HG02870 (cell line): ENCODE measurements around the gene PTPRQ.

Experiments
- ATAC-seq: cut with Tn5 transposase; IDR thresholded peaks from one replicate; pipeline ENCODE4 v1.9.1; 2021; ENCODE audit warnings: mild to moderate bottlenecking, moderate library complexity; ENCODE audit not compliant: unreplicated experiment

PTPRQ gene

DNA sequence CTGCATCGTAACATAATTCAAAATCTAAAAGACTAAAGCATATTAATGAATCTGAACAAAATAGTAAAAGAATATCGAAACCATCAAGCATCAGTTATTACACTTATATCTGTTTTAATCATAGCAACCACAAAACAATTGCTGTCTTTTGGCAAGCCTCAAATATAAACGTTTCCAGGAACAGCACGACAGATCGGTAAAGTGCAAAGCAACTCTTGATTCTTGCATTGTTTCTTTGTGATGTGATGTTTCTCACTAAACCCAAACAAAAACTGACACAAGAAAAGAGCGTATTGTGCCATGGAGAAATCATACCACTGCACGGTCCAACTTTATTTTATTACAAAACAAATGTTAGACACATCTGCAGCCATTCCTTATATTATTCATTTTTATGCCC is 254.2 kb downstream of the PTPRQ start:
- no peak for ATAC-seq

DNA sequence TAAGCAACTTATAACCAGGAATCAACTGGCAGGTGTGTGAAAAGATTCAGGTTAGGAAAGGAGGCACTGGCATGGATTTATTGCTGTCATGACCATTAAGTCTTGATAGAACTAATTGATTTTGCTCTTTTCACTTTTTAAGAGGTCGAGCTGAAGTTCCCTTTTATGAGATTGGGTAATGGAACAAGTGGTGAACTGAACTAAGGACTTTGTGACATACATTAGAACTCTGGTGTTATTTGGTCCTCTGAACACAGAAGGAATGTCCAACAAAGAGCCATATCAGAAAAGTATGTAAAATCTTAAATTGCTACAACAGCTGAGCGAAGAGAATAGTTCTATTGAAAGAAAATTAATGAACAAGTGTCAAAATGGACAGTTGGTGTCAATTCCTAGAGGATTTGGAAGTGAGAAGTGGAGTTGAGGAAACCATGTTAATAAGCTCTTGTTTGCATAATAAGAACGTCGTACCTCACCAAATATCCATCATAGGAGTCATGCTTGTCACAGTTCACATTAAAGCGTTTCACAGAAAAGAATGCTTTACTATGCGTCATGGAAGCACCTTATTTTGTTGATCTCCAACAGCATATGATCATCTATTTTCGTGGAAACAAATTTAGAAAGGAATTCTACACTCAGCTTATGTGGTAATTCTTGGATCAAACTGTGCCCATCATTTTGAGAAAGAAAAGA is 255.0 kb downstream of the PTPRQ start:
- ATAC-seq = no peak

DNA sequence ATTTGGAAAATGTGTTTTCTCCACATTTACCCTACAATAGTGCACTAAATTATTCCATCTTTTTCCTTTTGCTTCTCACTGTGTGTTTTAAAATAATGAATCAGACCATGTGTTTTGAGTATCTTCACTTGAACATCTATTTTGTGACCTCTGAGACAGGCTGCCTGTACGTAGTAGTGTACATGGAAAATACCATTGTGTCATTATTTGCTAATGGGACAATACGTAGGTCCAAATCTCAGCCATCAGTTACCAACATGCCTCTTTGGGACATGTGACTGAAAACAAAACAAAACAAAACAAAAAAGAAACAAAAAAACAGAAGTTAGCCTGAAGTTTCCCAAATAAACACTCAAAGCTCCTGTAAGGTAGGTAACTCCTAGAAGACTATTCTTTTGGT is 256.3 kb downstream of the PTPRQ start:
- no peak for ATAC-seq

DNA sequence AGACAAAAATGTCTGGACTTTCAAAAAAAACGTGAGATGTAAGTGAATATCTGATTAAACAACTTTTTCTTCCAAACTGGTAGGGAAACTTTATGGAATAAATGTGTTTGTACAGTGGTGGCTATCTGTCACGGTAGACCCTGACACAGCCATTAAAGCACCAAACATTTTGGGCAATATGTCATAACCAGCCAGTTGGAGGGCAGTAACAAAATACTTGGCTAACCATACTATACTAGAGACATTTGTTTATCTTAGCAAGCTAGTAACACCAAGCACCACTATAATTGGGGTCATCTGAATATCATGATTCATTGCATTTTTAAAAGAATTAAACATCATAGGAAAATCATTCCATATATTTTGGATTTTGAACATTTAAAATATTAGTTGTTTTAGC is 257.4 kb downstream of the PTPRQ start:
- no peak for ATAC-seq

DNA sequence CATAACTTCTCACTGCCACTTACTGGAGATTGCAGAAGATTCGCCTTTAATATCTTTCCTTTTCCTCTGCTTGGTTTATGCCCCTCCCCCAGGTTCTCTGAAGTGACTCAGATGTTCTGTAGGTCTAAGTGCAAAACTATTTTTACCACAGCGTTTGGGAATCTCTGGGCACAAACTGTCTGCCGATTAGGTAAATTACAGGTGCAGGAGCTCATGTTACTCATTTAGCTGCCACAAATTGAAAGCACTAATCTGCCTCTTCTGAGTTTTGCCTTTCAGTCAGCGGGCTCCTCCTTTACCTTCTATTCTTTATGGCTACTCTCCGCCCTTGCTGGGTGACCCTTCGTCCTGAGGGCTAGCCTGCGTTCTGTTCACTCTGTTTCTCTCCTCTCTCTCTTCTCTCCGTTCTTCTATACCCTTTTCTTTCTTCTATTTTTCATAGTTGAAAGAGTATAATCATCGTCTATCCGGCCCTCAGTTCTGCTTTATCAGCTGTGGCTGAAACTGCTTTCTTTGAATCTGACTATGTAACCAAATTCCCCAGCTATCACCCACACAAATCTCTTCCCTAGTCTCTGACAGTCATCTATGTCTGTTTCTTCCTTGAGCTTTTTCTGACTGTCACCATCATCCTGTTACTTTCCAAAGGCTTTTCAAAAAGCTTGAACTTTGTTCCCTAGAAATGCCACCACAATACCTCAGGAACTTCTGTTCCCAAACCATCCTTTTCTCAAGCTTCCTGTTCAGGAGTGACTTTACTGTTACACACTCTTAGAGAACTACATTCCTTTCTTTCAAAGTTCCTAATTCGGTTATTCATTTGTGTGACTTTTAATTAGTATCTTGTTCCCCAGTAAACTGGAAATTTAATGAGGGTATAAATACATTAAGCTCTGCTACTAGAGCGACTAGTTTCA is 259.1 kb downstream of the PTPRQ start:
- peak; percentile 94 for ATAC-seq

DNA sequence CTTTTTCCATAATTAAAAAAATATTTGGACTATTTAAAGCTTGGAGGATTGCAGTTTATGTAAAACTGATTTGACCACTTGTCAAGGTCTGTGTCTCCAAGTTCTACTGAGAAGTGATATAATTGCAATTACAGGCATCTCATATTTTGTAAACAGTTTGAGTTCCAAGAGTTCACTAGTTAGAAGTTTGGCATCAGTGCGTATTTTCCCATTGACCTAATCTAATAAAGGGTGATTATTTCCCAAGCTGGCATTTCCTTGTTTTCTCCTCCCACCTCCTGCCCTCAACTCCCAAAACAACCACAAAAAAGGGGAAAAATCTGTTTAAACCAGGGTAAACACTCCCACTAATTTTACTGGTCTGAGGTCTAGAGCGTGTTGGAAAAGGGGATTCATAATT is 260.4 kb downstream of the PTPRQ start:
- no peak for ATAC-seq

DNA sequence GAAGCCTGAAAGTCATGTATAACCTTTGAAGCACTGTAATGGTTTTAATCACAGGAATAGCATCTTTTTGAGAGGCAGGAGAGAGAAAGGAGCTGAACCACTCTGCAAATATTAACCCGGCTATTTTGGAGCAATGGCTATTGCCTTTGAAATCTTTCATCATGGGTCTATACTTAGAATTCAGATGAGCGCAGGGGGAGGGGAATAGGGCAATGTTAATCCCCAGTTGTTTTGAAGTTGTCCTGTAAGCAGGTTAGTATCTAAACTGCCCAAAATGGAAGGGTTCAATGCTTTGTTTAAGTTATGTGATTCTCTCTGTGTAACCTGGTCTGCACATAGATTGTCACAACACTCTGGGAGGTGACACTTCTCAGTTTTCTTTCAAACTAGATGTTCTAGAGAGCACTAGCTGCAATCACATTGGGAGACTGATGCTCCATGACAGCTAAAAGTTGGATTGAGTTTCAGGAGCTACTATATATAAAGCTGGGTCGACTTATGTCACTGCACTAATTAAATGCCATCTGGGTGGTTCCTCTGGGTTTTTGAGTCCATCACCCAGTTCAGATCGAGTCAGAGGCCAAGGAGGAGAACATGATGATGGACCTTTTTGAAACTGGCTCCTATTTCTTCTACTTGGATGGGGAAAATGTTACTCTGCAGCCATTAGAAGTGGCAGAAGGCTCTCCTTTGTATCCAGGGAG is 263.2 kb downstream of the PTPRQ start, which contains the start of gene MYF6:
Gene MYF6 (plus strand): TSS at position 509 of the 704 bp plus-strand sequence. CDS start 86 bp downstream, at position 595.
- no peak for ATAC-seq

DNA sequence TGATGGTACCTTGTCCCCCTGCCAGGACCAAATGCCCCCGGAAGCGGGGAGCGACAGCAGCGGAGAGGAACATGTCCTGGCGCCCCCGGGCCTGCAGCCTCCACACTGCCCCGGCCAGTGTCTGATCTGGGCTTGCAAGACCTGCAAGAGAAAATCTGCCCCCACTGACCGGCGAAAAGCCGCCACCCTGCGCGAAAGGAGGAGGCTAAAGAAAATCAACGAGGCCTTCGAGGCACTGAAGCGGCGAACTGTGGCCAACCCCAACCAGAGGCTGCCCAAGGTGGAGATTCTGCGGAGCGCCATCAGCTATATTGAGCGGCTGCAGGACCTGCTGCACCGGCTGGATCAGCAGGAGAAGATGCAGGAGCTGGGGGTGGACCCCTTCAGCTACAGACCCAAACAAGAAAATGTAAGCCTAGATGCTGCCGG is 263.8 kb downstream of the PTPRQ start:
- ATAC-seq = no peak

DNA sequence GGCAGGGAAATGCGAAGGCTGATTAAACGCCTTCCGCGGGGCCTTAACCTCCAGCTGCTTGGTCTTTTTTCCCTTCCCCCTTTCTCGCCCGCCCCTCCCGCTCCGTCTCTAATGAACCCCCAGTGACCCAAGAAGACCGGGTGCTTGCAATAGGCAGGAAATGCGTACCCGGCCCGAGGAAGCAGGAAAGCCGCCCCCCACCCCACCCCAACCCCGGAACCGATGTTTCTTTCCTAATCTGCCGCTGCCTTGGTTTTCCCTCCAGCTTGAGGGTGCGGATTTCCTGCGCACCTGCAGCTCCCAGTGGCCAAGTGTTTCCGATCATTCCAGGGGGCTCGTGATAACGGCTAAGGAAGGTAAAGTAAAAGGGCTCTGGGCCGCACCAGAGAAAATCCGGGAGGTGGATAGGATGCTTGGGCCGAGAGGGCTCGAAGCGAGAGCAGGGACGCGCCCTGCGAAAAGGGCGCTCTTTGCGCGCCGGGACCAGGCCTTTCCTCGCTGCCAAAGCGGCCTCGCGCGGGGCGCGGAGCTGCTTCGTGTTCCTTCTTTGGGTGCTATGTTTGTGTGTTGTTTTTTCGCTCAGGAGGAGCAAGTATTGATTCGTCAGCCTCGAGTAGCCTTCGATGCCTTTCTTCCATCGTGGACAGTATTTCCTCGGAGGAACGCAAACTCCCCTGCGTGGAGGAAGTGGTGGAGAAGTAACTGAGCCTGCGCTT is 264.4 kb downstream of the PTPRQ start:
- no peak for ATAC-seq

DNA sequence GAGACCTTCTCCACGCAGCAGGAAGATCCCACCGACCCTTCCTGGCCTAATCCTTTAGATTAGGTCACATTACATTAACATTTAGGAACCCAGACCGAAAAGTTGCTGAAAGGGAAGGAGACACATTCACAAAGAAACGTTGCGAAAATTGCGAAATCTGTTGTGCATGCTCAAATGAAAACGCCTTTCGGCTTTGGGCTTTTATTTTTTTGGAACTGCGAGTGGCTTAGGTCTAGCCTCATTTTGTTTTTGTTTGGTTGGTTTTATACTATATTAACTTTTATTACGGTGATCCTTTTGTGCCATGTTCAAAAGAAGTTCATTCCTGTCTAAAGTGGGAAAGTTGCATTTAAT is 264.9 kb downstream of the PTPRQ start:
- ATAC-seq = no peak

DNA sequence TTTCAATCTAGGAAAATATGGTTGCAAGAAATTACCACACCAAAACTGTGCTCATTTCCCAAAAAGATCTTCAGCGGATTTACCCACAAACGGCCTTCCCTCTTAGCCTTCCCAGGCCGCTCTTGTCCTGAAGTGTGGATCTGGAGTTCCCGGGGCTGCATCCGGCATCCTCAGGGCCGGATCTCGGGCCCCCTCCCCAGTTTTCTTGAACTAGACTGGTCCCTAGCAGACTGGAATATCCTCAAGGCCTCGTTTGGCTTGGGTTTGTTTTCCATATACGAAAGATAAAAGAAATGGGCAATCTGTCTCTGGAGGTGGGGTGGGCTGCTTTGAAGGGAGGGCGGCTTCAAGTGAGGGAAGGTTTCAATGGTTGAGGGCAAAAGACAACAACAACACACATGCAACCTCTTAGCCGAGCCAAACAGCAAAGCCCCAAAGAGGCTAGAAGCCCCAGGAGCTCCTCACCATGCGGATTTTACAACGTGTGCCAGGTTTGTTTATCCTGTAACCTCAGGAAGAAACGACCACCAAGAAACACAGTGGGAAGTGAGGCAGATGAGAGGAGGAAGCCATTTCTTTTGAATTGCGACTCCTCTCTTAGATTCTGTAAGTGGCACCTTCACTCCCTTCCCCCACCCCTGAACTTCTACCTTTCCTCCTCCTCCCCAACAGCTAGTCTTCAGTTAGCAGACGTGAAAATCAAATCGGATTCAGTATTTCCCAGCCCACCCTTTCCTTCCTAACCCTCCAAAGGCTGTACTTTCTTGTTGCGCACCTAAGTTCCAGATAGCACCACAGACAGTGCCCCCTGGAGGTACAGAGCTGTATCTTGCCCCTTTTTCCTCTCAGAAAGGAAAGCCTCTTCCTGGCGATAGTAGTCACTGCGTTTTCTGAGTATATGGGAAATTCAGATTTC is 266.0 kb downstream of the PTPRQ start:
- peak; percentile 60 for ATAC-seq

DNA sequence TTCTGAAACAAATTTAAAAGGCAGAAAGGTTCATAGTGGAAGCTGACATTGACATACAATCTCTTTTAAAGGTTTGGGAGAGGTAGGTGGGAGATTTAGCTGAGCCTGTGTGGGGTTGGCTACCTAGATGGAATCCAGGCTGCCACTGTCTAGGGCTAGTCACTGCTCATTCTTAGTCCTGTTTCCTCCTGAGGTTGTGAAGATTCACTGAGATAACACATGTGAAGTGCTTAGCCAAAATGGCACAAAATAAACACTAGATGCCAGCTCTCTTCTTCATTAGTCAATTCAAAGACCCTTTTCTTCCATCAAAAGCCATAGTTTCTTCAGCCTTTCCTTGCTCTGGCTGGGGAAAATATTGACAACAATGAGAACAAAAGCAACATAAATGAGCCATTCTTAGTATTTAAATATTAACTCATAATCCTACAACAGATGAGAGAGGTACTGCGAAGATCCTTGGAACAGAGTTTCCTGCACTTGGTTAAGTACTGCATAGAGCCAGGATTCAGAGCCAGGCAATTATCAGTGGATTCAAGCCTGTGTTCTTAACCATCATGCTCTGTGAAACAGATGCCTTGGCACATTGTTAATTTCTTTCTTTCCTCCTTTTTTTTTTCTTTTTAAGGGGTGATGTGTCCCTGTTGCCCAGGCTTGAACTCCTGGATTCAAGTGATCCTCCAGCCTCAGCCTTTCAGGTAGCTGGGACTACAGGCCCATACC is 266.9 kb downstream of the PTPRQ start:
- peak; percentile 26 for ATAC-seq

DNA sequence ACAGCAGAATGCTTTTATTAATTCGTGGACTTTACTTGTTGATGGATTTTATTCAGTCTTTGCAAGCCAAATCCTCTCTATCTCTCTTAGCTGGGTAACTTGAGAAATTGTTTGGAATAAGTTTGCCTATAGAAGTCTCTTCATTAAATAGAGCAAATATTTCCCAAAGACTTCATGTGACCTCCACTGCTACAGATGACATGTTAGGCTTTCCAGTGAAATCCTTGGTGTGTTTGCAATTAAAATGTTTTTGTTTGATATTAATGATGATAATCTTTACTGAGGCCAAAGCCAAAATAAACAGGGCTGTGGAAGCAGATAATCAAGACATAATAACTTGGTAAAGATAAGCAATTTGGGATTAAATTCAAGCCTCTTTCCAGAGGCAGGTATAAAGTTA is 267.8 kb downstream of the PTPRQ start:
- no peak for ATAC-seq

DNA sequence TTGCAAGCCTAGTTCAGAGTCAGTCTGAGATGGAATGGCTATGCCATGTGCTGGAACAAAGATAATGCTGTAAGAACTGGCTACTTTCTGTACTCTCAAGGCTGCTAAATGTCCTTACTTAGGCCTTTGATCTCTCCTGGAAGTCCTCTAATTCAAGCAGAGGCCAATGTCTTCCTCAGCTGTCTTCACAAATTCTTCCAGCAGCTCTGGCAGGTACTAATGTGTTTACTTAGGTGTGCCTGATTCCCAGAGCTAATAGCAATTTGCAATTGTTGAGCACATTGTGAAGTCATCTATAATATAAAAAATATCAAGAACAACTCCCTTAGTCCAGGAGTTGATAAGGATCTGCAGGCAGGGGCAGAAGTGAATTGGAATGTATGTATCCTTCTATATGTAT is 268.8 kb downstream of the PTPRQ start:
- no peak for ATAC-seq

DNA sequence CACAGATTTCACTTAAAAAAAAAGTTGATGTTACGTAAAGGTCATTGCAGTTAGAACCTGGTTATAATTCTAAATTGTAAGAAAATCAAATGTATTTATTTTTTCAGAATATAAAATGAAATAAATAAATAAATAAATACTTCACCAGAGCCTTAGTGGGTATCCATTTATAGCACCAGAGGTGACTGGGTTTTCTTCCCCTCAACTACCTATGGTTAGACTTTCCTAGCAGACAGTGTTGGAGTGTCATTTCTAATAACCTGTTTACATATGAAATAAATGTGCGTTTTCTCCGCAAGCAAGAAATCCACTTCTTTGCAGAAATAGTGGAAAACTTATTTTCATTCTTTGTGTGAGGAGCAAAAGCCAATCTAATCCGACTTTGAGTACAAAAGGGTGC is 269.4 kb downstream of the PTPRQ start:
- no peak for ATAC-seq

DNA sequence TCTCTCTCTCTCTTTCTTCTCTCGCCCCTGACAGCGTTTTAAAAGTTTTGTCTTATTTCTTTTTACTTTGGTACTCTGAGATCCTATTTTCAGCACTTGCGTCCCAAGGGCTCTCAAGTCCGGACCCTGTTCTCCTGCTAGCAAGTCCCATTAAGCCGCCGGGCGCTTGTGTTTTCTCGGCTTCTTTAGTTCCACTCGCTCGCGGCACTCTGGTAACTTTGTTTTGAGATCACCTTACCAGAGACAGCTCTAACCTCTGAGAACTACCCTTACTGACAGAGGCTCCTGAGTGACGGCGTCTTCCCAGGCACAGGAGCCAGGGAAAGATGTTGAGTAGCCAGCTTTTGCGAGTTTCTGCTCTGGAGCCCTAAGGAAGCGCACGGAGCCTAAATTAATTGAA is 270.0 kb downstream of the PTPRQ start:
- no peak for ATAC-seq

DNA sequence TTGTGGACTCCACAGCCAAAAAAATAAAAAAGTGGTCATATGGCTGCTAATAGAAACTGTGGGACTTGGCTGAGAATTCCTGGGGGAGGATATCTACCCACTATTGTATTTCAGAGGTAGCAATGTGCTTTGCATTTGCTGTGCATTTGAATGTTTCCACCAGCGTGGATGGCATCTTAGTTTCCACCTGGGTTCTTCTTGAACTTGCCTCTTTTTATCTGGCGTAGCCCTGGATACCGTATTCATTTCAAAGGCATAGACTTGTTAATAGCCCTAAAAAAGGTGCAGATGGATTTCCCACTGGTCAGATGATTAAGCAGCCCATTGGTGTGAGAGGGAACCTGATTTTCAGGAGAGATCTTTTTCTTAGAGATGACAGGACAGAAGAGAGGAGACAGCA is 270.8 kb downstream of the PTPRQ start:
- no peak for ATAC-seq

DNA sequence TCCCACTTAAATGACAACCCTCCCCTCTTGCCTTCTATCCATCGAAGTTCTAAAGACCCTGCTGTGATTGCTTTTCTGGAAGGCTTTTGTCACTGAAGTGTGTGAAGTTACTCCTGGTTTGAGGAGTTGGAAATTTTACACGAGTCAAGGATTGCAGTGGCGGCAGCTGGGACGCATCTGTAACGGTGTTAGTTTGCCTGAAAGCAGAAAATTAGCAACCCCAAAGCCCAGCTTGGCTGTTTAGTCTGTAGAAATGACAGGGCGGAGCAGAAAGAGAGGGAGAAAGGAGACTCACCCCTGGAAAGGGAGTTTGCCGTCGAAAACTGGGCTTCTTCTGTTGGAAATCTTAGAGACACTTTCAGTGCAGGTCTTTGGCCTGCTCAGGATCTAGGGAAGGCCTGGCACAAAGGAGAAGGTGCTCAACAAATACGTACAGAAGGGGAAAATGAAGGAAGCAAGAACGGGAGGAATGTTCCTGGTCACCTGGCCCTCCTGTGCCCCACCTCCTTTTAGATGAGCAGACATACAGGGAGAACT is 271.7 kb downstream of the PTPRQ start:
- ATAC-seq = no peak
